ENCODE measurements around the gene CRTC2.

Gene CRTC2

GRCh38 chr1:153962088-153963029 is 3.9 kb upstream of the CRTC2 start:
- Histone ChIP-seq H3K9me3 (ENCODE audit: control insufficient read depth, low read length) (no peaks in the 10 kb centered on the region), H3K4me3 (ENCODE audit: insufficient read depth, low read depth, low read length, poor library complexity, severe bottlenecking) (peak overlapping the region; percentile 71), H3K27ac (ENCODE audit: insufficient read depth, low read length, poor library complexity, severe bottlenecking) (peak overlapping the region; percentile 85), H3K27me3 (replicated peaks; ENCODE audit: control insufficient read depth, insufficient read depth, low read length, poor library complexity, severe bottlenecking) (no peaks in the 10 kb centered on the region), H3K4me1 (ENCODE audit: control insufficient read depth, insufficient read depth, low read length, poor library complexity, severe bottlenecking) (peaks cover 28% of the 10 kb centered on the region), H3K36me3 (ENCODE audit: control insufficient read depth, insufficient read depth, low read length) (peaks cover 8% of the 10 kb centered on the region)
- DNase-seq = no peak

GRCh38 chr1:153961421-153961820 is 3.0 kb upstream of the CRTC2 start:
- no peaks in the 10 kb centered on the region for H3K27me3 ChIP-seq (replicated peaks; ENCODE audit: control insufficient read depth, insufficient read depth, low read length, poor library complexity, severe bottlenecking)
- H3K4me1 ChIP-seq (ENCODE audit: control insufficient read depth, insufficient read depth, low read length, poor library complexity, severe bottlenecking) = peaks cover 36% of the 10 kb centered on the region
- no peak for DNase-seq
- H3K9me3 ChIP-seq (ENCODE audit: control insufficient read depth, low read length) = no peaks in the 10 kb centered on the region
- no peak overlapping the region for H3K27ac ChIP-seq (ENCODE audit: insufficient read depth, low read length, poor library complexity, severe bottlenecking)
- H3K36me3 ChIP-seq (ENCODE audit: control insufficient read depth, insufficient read depth, low read length) = peaks cover 8% of the 10 kb centered on the region
- no peak overlapping the region for H3K4me3 ChIP-seq (ENCODE audit: insufficient read depth, low read depth, low read length, poor library complexity, severe bottlenecking)

GRCh38 chr1:153960206-153960605 is 1.8 kb upstream of the CRTC2 start:
- H3K27ac ChIP-seq (ENCODE audit: insufficient read depth, low read length, poor library complexity, severe bottlenecking) = no peak overlapping the region
- H3K4me3 ChIP-seq (ENCODE audit: insufficient read depth, low read depth, low read length, poor library complexity, severe bottlenecking) = no peak overlapping the region
- H3K9me3 ChIP-seq (ENCODE audit: control insufficient read depth, low read length) = no peaks in the 10 kb centered on the region
- peaks cover 39% of the 10 kb centered on the region for H3K4me1 ChIP-seq (ENCODE audit: control insufficient read depth, insufficient read depth, low read length, poor library complexity, severe bottlenecking)
- H3K36me3 ChIP-seq (ENCODE audit: control insufficient read depth, insufficient read depth, low read length) = peaks cover 8% of the 10 kb centered on the region
- no peak for DNase-seq
- no peaks in the 10 kb centered on the region for H3K27me3 ChIP-seq (replicated peaks; ENCODE audit: control insufficient read depth, insufficient read depth, low read length, poor library complexity, severe bottlenecking)

DNA sequence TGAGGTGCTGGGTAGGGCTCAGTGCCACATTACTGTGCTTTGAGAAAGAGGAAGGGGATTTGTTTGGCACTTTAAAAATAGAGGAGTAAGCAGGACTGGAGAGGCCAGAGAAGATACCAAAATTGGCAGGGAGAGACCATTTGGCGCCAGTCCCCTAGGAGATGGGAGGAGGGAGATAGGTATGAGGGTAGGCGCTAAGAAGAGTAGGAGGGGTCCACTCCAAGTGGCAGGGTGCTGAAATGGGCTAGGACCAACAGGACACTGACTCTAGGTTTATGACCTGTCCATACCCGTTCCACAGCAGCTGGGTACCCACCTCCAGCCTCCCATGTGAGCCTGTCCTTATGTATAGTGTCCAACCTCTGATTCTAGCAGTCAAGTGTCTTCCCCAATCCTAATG is 1.0 kb upstream of the CRTC2 start:
- H3K27ac ChIP-seq (ENCODE audit: insufficient read depth, low read length, poor library complexity, severe bottlenecking) = peak overlapping the region; percentile 24
- H3K36me3 ChIP-seq (ENCODE audit: control insufficient read depth, insufficient read depth, low read length) = peaks cover 13% of the 10 kb centered on the region
- no peak overlapping the region for H3K4me3 ChIP-seq (ENCODE audit: insufficient read depth, low read depth, low read length, poor library complexity, severe bottlenecking)
- H3K4me1 ChIP-seq (ENCODE audit: control insufficient read depth, insufficient read depth, low read length, poor library complexity, severe bottlenecking) = peaks cover 39% of the 10 kb centered on the region
- no peaks in the 10 kb centered on the region for H3K9me3 ChIP-seq (ENCODE audit: control insufficient read depth, low read length)
- no peak for DNase-seq
- no peaks in the 10 kb centered on the region for H3K27me3 ChIP-seq (replicated peaks; ENCODE audit: control insufficient read depth, insufficient read depth, low read length, poor library complexity, severe bottlenecking)

GRCh38 chr1:153958961-153959260 is 499 bp upstream of the CRTC2 start:
- Histone ChIP-seq H3K36me3 (ENCODE audit: control insufficient read depth, insufficient read depth, low read length) (peaks cover 18% of the 10 kb centered on the region), H3K27ac (ENCODE audit: insufficient read depth, low read length, poor library complexity, severe bottlenecking) (peak overlapping the region; percentile 91), H3K27me3 (replicated peaks; ENCODE audit: control insufficient read depth, insufficient read depth, low read length, poor library complexity, severe bottlenecking) (no peaks in the 10 kb centered on the region), H3K4me1 (ENCODE audit: control insufficient read depth, insufficient read depth, low read length, poor library complexity, severe bottlenecking) (peaks cover 34% of the 10 kb centered on the region), H3K4me3 (ENCODE audit: insufficient read depth, low read depth, low read length, poor library complexity, severe bottlenecking) (peak overlapping the region; percentile 91), H3K9me3 (ENCODE audit: control insufficient read depth, low read length) (no peaks in the 10 kb centered on the region)
- DNase-seq = no peak

DNA sequence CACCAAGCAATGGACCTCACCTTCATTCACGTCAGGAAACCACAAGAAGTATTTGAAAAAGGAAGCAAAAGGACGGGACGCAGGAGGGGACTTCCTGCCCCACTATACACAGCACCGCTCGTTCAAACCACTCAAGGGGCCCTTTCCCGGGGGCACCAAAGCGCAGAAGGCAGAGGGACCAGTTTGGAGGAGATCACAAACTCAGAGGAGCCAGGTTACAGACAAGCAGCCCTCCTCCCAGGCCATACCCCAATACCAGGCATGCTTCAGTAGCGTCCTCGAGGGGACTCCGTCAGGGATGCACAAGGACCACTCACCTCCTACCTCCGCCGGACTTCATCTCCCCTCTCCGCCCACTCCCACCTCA is 685 bp downstream of the CRTC2 start:
- Histone ChIP-seq H3K27me3 (replicated peaks; ENCODE audit: control insufficient read depth, insufficient read depth, low read length, poor library complexity, severe bottlenecking) (no peaks in the 10 kb centered on the region), H3K9me3 (ENCODE audit: control insufficient read depth, low read length) (no peaks in the 10 kb centered on the region), H3K4me1 (ENCODE audit: control insufficient read depth, insufficient read depth, low read length, poor library complexity, severe bottlenecking) (peaks cover 27% of the 10 kb centered on the region), H3K36me3 (ENCODE audit: control insufficient read depth, insufficient read depth, low read length) (peaks cover 27% of the 10 kb centered on the region), H3K27ac (ENCODE audit: insufficient read depth, low read length, poor library complexity, severe bottlenecking) (peak overlapping the region; percentile 91), H3K4me3 (ENCODE audit: insufficient read depth, low read depth, low read length, poor library complexity, severe bottlenecking) (peak overlapping the region; percentile 91)
- peak in 2 of 3 donors; percentile 27 to 38 for DNase-seq

- peaks cover 22% of the 10 kb centered on the region for H3K4me1 ChIP-seq (ENCODE audit: control insufficient read depth, insufficient read depth, low read length, poor library complexity, severe bottlenecking)
- no peak for DNase-seq
- peak overlapping the region; percentile 91 for H3K4me3 ChIP-seq (ENCODE audit: insufficient read depth, low read depth, low read length, poor library complexity, severe bottlenecking)
- H3K36me3 ChIP-seq (ENCODE audit: control insufficient read depth, insufficient read depth, low read length) = peaks cover 32% of the 10 kb centered on the region
- H3K9me3 ChIP-seq (ENCODE audit: control insufficient read depth, low read length) = no peaks in the 10 kb centered on the region
- peak overlapping the region; percentile 91 for H3K27ac ChIP-seq (ENCODE audit: insufficient read depth, low read length, poor library complexity, severe bottlenecking)
- no peaks in the 10 kb centered on the region for H3K27me3 ChIP-seq (replicated peaks; ENCODE audit: control insufficient read depth, insufficient read depth, low read length, poor library complexity, severe bottlenecking)
These were observed 1.3 kb downstream of the CRTC2 start for GRCh38 chr1:153956997-153957715.

DNA sequence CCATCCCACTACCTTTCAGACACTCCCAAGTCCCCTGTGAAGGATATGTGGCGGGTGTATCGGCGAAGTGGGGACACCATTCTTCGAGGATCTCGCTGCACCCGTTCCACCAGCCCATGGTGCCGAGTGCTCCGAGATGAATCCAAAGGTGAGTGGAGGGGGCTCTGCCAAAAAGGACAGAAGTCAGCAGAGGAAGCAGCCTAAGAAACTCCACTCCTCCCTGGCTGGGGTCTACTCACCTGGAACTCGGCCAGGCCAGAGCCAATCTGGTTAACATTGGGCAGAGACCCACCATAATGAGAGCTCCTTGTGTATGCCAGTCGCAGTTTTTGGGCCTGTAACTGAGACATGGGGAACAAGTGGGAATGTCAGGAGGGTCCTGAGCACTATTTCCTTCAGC is 3.6 kb downstream of the CRTC2 start:
- H3K27me3 ChIP-seq (replicated peaks; ENCODE audit: control insufficient read depth, insufficient read depth, low read length, poor library complexity, severe bottlenecking) = no peaks in the 10 kb centered on the region
- DNase-seq = no peak
- peaks cover 22% of the 10 kb centered on the region for H3K4me1 ChIP-seq (ENCODE audit: control insufficient read depth, insufficient read depth, low read length, poor library complexity, severe bottlenecking)
- H3K4me3 ChIP-seq (ENCODE audit: insufficient read depth, low read depth, low read length, poor library complexity, severe bottlenecking) = no peak overlapping the region
- H3K27ac ChIP-seq (ENCODE audit: insufficient read depth, low read length, poor library complexity, severe bottlenecking) = no peak overlapping the region
- no peaks in the 10 kb centered on the region for H3K9me3 ChIP-seq (ENCODE audit: control insufficient read depth, low read length)
- peaks cover 48% of the 10 kb centered on the region for H3K36me3 ChIP-seq (ENCODE audit: control insufficient read depth, insufficient read depth, low read length)

GRCh38 chr1:153953859-153954365 is 4.5 kb downstream of the CRTC2 start:
- H3K4me3 ChIP-seq (ENCODE audit: insufficient read depth, low read depth, low read length, poor library complexity, severe bottlenecking) = no peak overlapping the region
- H3K9me3 ChIP-seq (ENCODE audit: control insufficient read depth, low read length) = no peaks in the 10 kb centered on the region
- peaks cover 54% of the 10 kb centered on the region for H3K36me3 ChIP-seq (ENCODE audit: control insufficient read depth, insufficient read depth, low read length)
- no peak for DNase-seq
- peaks cover 22% of the 10 kb centered on the region for H3K4me1 ChIP-seq (ENCODE audit: control insufficient read depth, insufficient read depth, low read length, poor library complexity, severe bottlenecking)
- H3K27me3 ChIP-seq (replicated peaks; ENCODE audit: control insufficient read depth, insufficient read depth, low read length, poor library complexity, severe bottlenecking) = no peaks in the 10 kb centered on the region
- H3K27ac ChIP-seq (ENCODE audit: insufficient read depth, low read length, poor library complexity, severe bottlenecking) = no peak overlapping the region

DNA sequence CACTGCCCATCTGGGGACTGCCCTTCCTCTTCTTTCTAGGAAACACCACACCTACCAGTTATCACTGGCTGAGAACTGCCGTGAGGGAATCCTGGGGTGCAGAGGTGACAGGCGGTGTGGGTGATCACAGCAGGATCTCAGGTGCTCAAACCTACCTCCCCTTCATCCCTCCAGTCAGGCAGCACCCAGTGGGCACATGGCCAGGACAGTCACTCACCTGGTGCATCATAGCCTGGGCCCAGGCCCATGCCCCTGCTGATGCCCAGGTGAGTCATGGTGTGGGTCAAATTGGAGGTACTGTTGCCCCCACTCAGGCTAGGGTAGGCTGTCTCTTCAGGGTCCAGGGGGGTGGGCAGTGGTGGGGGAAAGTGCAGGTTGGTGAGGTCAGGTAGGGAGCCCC is 6.6 kb downstream of the CRTC2 start:
- H3K4me3 ChIP-seq (ENCODE audit: insufficient read depth, low read depth, low read length, poor library complexity, severe bottlenecking) = no peak overlapping the region
- H3K36me3 ChIP-seq (ENCODE audit: control insufficient read depth, insufficient read depth, low read length) = peaks cover 67% of the 10 kb centered on the region
- DNase-seq = no peak
- peaks cover 17% of the 10 kb centered on the region for H3K4me1 ChIP-seq (ENCODE audit: control insufficient read depth, insufficient read depth, low read length, poor library complexity, severe bottlenecking)
- H3K9me3 ChIP-seq (ENCODE audit: control insufficient read depth, low read length) = no peaks in the 10 kb centered on the region
- no peaks in the 10 kb centered on the region for H3K27me3 ChIP-seq (replicated peaks; ENCODE audit: control insufficient read depth, insufficient read depth, low read length, poor library complexity, severe bottlenecking)
- peak overlapping the region; percentile 35 for H3K27ac ChIP-seq (ENCODE audit: insufficient read depth, low read length, poor library complexity, severe bottlenecking)
